A673 (cell line): Measurements from ENCODE around the gene RGPD4. TPM values are rescaled to one million over a fixed set of nuclear protein-coding genes. Genes with fewer than 3 reads are reported as not detected.

Experiments used
- BruUV-seq: library from RNA; stranded (reverse); fragments of 400-500 nt; replicated peaks from 2 replicates; lab custom pipeline; 2021; lab: Mats Ljungman, UMichigan
- CTCF ChIA-PET: fragments of 300-600 bp; sonication (Branson Sonifier 250); formaldehyde crosslinking; loops from one replicate; lab custom pipeline; 2022; ENCODE audit warnings: antibody characterized with exemption; lab: Charles Lee
- POLR2A ChIA-PET: fragments of 300-600 bp; sonication (Branson Sonifier 250); formaldehyde crosslinking; loops from one replicate; lab custom pipeline; 2022; ENCODE audit warnings: antibody characterized with exemption; ENCODE audit not compliant: low non-redundant PET; lab: Charles Lee
- DNase-seq: peaks from one replicate; pipeline ENCODE4 v3.0.0-alpha.2; 2015; ENCODE audit warnings: low spot score
- H3K27ac ChIP-seq: fragments of 200-600 bp; sonication (generic); 2 replicates; pipeline ENCODE4 v1.5.1; 2016; ENCODE audit warnings: mixed run types, low read depth, mild to moderate bottlenecking, mixed read lengths, antibody characterized with exemption, low read length; ENCODE audit not compliant: poor library complexity, severe bottlenecking
- H3K27me3 ChIP-seq: fragments of 200-600 bp; sonication (generic); replicated peaks from 2 replicates; pipeline ENCODE4 v1.6.1; 2017; ENCODE audit warnings: mixed run types, low read depth, mild to moderate bottlenecking, mixed read lengths, antibody characterized with exemption, low read length; ENCODE audit not compliant: insufficient read depth, poor library complexity
- H3K36me3 ChIP-seq: fragments of 200-600 bp; sonication (generic); 2 replicates; pipeline ENCODE4 v1.6.1; 2016; ENCODE audit warnings: mixed run types, mild to moderate bottlenecking, mixed read lengths, antibody characterized with exemption, low read length; ENCODE audit not compliant: insufficient read depth, poor library complexity, severe bottlenecking
- H3K4me1 ChIP-seq: fragments of 200-600 bp; sonication (generic); 2 replicates; pipeline ENCODE4 v1.6.1; 2017; ENCODE audit warnings: mixed run types, mild to moderate bottlenecking, mixed read lengths, antibody characterized with exemption, low read length; ENCODE audit not compliant: insufficient read depth, poor library complexity, severe bottlenecking
- H3K4me3 ChIP-seq: fragments of 200-600 bp; sonication (generic); 2 replicates; pipeline ENCODE4 v1.5.1; 2016; ENCODE audit warnings: low read depth, mixed run types, mild to moderate bottlenecking, mixed read lengths, low read length; ENCODE audit not compliant: poor library complexity, severe bottlenecking
- H3K9me3 ChIP-seq: fragments of 200-600 bp; sonication (generic); 2 replicates; pipeline ENCODE4 v1.6.1; 2016; ENCODE audit warnings: mixed run types, low read depth, mild to moderate bottlenecking, mixed read lengths, antibody characterized with exemption, low read length; ENCODE audit not compliant: poor library complexity, severe bottlenecking
- CTCF ChIP-seq: fragments of 300-800, 200-600 bp; sonication (generic); conservative IDR thresholded peaks from 2 replicates; pipeline ENCODE4 v1.5.1; 2017; ENCODE audit warnings: low read depth, mild to moderate bottlenecking, antibody characterized with exemption, low read length, moderate library complexity, mixed read lengths
- EZH2 ChIP-seq: fragments of 200-600 bp; sonication (generic); IDR thresholded peaks from 2 replicates; pipeline ENCODE4 v1.6.1; 2017; ENCODE audit warnings: borderline replicate concordance, low read depth, mild to moderate bottlenecking, mixed read lengths, antibody characterized with exemption, low read length; ENCODE audit not compliant: poor library complexity, severe bottlenecking
- intact Hi-C: fragments of 100-400 bp; cut with micrococcal nuclease; formaldehyde crosslinking; loops from one replicate; pipeline ENCODE4 v1.10.0; 2022; ENCODE audit not compliant: unreplicated experiment
- total RNA-seq: library from RNA; stranded (reverse); gene quantifications from 2 replicates; pipeline ENCODE4 v1.2.3, GENCODE V29; 2021

RGPD4 gene
- total RNA-seq, 1 experiment from 2014 or later = not detected

DNA sequence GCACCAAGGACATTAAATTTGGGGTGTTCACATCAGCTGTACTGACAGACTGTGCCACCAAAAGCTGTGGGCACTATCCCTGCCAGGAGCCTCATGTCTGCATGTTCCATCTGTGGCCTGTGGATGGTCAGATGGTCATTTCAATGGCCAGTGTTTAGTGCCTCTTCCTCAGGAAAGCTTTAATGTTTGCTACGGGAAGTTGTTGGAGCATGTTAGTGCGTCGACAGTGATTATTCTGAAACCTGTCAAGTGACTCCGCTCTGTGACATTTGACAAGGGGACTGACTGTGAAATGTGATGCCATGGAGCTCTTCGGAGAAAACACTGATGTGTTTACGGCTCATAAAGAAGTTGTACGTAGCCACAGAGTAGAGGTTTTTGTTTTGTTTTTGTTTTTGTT is 18.7 kb upstream of the RGPD4 start:
- H3K9me3 ChIP-seq = no peaks in the 10 kb centered on the region
- ChIA-PET CTCF (no interaction called here), POLR2A (no interaction called here)
- no peaks in the 10 kb centered on the region for H3K27me3 ChIP-seq
- no peak for DNase-seq
- H3K4me1 ChIP-seq = no peaks in the 10 kb centered on the region
- no peak overlapping the region for H3K27ac ChIP-seq
- BruUV-seq = no TSS peak
- no peak overlapping the region for H3K4me3 ChIP-seq
- no peak for TF ChIP-seq EZH2
- TF ChIP-seq CTCF = no peak
- intact Hi-C loops = no loop called here
- H3K36me3 ChIP-seq = no peaks in the 10 kb centered on the region

GRCh38 chr2:107808959-107809358 is 17.7 kb upstream of the RGPD4 start:
- POLR2A ChIA-PET = no interaction called here
- intact Hi-C loops = no loop called here

GRCh38 chr2:107809835-107810234 is 16.9 kb upstream of the RGPD4 start:
- no TSS peak for BruUV-seq
- H3K27ac ChIP-seq = no peak overlapping the region
- H3K4me1 ChIP-seq = no peaks in the 10 kb centered on the region
- POLR2A ChIA-PET = no interaction called here
- H3K4me3 ChIP-seq = no peak overlapping the region
- TF ChIP-seq CTCF (no peak), EZH2 (no peak)
- intact Hi-C loops = no loop called here
- no peaks in the 10 kb centered on the region for H3K36me3 ChIP-seq
- H3K9me3 ChIP-seq = no peaks in the 10 kb centered on the region
- DNase-seq = no peak
- CTCF ChIA-PET = no interaction called here
- H3K27me3 ChIP-seq = no peaks in the 10 kb centered on the region

More at GRCh38 chr2:107808959-107809358, 17.7 kb upstream of the RGPD4 start:
- CTCF ChIA-PET = no interaction called here
- H3K27ac ChIP-seq = no peak overlapping the region
- DNase-seq = no peak
- no peaks in the 10 kb centered on the region for H3K27me3 ChIP-seq
- no peaks in the 10 kb centered on the region for H3K4me1 ChIP-seq
- H3K9me3 ChIP-seq = no peaks in the 10 kb centered on the region
- no peak overlapping the region for H3K4me3 ChIP-seq
- TF ChIP-seq EZH2 (no peak), CTCF (no peak)
- BruUV-seq = no TSS peak
- H3K36me3 ChIP-seq = no peaks in the 10 kb centered on the region
